Measurements from ENCODE around the gene FGF12. TPM values are rescaled to one million over a fixed set of nuclear protein-coding genes. Genes with fewer than 3 reads are reported as not detected.
A peak's percentile ranks its signal among the peaks of the same experiment; 100 is the strongest.

The FGF12 gene
- total and polyA plus RNA-seq, 2 experiments from 2014 or later: 6.0 to 14.3 TPM

DNA sequence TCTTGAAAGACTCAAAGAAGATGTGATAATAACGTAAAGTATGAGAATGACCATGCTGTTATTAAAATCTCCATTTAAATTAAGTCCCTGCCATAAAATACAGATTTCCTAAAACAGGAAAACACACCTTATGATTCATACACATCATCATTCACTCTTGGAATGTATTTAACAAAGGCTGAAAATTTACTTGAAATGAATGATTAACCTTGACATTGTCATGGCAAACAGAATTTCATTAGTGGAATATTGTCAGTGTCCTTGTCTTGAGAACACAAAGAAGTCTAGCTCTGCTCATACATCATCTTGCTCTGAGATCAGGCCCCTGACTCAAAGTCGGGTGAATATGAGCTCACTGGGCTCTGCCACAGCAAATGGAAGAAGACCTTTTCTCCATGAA lies 313.9 kb downstream of the FGF12 start (continued):
- TF ChIP-seq, protein P1, sequence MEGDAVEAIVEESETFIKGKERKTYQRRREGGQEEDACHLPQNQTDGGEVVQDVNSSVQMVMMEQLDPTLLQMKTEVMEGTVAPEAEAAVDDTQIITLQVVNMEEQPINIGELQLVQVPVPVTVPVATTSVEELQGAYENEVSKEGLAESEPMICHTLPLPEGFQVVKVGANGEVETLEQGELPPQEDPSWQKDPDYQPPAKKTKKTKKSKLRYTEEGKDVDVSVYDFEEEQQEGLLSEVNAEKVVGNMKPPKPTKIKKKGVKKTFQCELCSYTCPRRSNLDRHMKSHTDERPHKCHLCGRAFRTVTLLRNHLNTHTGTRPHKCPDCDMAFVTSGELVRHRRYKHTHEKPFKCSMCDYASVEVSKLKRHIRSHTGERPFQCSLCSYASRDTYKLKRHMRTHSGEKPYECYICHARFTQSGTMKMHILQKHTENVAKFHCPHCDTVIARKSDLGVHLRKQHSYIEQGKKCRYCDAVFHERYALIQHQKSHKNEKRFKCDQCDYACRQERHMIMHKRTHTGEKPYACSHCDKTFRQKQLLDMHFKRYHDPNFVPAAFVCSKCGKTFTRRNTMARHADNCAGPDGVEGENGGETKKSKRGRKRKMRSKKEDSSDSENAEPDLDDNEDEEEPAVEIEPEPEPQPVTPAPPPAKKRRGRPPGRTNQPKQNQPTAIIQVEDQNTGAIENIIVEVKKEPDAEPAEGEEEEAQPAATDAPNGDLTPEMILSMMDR (conservative IDR thresholded peaks at IDR 0.05; ENCODE audit: low read depth in 2 of 2): no peak

DNA sequence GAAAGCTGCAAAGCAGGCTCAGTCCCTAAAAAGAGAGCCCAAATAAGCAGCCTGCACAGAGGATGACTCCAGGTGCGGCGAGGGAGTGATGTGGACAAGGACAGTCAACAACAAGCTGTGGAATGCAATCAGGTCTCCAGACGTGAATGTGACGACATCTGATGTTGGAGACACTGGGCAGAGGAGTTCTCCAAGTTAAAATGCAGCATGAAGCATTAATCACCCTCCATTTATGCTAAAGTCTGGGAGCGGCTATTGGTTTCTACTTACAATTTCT lies 316.7 kb downstream of the FGF12 start:
- Mint-ChIP-seq H3K36me3 (ENCODE audit: low read depth) (peaks cover 5% of the 10 kb centered on the region; the same call in 1 of the 3 replicates), H3K27ac (no peak overlapping the region)
- H3K4me3 ChIP-seq: peak overlapping the region; percentile 86
- TF ChIP-seq EZH2phosphoT487 (IDR thresholded peaks at IDR 0.05; ENCODE audit: unreplicated experiment): no peak
- no peak for TF ChIP-seq STAT1 (IDR thresholded peaks at IDR 0.05; ENCODE audit: unreplicated experiment)
- no peak for TF ChIP-seq ZNF114 (CRISPR knock-in tag; IDR thresholded peaks at IDR 0.05)
- TF ChIP-seq POLR2AphosphoS5 (IDR thresholded peaks at IDR 0.05; ENCODE audit: low read depth): no peak
- TF ChIP-seq EZH2 (IDR thresholded peaks at IDR 0.05; ENCODE audit: low read depth, unreplicated experiment): no peak
- no peak for TF ChIP-seq CREB1 (CRISPR knock-in tag; IDR thresholded peaks at IDR 0.05; ENCODE audit: low read depth)
- TF ChIP-seq, protein P2, sequence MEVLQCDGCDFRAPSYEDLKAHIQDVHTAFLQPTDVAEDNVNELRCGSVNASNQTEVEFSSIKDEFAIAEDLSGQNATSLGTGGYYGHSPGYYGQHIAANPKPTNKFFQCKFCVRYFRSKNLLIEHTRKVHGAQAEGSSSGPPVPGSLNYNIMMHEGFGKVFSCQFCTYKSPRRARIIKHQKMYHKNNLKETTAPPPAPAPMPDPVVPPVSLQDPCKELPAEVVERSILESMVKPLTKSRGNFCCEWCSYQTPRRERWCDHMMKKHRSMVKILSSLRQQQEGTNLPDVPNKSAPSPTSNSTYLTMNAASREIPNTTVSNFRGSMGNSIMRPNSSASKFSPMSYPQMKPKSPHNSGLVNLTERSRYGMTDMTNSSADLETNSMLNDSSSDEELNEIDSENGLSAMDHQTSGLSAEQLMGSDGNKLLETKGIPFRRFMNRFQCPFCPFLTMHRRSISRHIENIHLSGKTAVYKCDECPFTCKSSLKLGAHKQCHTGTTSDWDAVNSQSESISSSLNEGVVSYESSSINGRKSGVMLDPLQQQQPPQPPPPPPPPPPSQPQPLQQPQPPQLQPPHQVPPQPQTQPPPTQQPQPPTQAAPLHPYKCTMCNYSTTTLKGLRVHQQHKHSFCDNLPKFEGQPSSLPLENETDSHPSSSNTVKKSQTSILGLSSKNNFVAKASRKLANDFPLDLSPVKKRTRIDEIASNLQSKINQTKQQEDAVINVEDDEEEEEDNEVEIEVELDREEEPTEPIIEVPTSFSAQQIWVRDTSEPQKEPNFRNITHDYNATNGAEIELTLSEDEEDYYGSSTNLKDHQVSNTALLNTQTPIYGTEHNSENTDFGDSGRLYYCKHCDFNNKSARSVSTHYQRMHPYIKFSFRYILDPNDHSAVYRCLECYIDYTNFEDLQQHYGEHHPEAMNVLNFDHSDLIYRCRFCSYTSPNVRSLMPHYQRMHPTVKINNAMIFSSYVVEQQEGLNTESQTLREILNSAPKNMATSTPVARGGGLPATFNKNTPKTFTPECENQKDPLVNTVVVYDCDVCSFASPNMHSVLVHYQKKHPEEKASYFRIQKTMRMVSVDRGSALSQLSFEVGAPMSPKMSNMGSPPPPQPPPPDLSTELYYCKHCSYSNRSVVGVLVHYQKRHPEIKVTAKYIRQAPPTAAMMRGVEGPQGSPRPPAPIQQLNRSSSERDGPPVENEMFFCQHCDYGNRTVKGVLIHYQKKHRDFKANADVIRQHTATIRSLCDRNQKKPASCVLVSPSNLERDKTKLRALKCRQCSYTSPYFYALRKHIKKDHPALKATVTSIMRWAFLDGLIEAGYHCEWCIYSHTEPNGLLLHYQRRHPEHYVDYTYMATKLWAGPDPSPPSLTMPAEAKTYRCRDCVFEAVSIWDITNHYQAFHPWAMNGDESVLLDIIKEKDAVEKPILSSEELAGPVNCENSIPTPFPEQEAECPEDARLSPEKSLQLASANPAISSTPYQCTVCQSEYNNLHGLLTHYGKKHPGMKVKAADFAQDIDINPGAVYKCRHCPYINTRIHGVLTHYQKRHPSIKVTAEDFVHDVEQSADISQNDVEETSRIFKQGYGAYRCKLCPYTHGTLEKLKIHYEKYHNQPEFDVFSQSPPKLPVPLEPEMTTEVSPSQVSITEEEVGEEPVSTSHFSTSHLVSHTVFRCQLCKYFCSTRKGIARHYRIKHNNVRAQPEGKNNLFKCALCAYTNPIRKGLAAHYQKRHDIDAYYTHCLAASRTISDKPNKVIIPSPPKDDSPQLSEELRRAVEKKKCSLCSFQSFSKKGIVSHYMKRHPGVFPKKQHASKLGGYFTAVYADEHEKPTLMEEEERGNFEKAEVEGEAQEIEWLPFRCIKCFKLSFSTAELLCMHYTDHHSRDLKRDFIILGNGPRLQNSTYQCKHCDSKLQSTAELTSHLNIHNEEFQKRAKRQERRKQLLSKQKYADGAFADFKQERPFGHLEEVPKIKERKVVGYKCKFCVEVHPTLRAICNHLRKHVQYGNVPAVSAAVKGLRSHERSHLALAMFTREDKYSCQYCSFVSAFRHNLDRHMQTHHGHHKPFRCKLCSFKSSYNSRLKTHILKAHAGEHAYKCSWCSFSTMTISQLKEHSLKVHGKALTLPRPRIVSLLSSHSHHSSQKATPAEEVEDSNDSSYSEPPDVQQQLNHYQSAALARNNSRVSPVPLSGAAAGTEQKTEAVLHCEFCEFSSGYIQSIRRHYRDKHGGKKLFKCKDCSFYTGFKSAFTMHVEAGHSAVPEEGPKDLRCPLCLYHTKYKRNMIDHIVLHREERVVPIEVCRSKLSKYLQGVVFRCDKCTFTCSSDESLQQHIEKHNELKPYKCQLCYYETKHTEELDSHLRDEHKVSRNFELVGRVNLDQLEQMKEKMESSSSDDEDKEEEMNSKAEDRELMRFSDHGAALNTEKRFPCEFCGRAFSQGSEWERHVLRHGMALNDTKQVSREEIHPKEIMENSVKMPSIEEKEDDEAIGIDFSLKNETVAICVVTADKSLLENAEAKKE (CRISPR knock-in tag; IDR thresholded peaks at IDR 0.05): no peak
- TF ChIP-seq, protein P3, sequence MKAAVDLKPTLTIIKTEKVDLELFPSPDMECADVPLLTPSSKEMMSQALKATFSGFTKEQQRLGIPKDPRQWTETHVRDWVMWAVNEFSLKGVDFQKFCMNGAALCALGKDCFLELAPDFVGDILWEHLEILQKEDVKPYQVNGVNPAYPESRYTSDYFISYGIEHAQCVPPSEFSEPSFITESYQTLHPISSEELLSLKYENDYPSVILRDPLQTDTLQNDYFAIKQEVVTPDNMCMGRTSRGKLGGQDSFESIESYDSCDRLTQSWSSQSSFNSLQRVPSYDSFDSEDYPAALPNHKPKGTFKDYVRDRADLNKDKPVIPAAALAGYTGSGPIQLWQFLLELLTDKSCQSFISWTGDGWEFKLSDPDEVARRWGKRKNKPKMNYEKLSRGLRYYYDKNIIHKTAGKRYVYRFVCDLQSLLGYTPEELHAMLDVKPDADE (IDR thresholded peaks at IDR 0.05): no peak
- TF ChIP-seq, protein P1 (conservative IDR thresholded peaks at IDR 0.05; ENCODE audit: low read depth in 2 of 2): no peak
- TF ChIP-seq, protein P4, sequence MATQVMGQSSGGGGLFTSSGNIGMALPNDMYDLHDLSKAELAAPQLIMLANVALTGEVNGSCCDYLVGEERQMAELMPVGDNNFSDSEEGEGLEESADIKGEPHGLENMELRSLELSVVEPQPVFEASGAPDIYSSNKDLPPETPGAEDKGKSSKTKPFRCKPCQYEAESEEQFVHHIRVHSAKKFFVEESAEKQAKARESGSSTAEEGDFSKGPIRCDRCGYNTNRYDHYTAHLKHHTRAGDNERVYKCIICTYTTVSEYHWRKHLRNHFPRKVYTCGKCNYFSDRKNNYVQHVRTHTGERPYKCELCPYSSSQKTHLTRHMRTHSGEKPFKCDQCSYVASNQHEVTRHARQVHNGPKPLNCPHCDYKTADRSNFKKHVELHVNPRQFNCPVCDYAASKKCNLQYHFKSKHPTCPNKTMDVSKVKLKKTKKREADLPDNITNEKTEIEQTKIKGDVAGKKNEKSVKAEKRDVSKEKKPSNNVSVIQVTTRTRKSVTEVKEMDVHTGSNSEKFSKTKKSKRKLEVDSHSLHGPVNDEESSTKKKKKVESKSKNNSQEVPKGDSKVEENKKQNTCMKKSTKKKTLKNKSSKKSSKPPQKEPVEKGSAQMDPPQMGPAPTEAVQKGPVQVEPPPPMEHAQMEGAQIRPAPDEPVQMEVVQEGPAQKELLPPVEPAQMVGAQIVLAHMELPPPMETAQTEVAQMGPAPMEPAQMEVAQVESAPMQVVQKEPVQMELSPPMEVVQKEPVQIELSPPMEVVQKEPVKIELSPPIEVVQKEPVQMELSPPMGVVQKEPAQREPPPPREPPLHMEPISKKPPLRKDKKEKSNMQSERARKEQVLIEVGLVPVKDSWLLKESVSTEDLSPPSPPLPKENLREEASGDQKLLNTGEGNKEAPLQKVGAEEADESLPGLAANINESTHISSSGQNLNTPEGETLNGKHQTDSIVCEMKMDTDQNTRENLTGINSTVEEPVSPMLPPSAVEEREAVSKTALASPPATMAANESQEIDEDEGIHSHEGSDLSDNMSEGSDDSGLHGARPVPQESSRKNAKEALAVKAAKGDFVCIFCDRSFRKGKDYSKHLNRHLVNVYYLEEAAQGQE (IDR thresholded peaks at IDR 0.05; ENCODE audit: unreplicated experiment): no peak
- no peak for TF ChIP-seq JUNB (IDR thresholded peaks at IDR 0.05; ENCODE audit: unreplicated experiment)

More for the DNA sequence above, 316.7 kb downstream of the FGF12 start:
- peak overlapping the region; percentile 79 for H3K4me3 Mint-ChIP-seq
- H3K36me3 ChIP-seq (ENCODE audit: insufficient read depth): no peaks in the 10 kb centered on the region
- peaks cover 63% of the 10 kb centered on the region for H3K4me1 Mint-ChIP-seq
- no peaks in the 10 kb centered on the region for H3K79me2 ChIP-seq (replicated peaks; ENCODE audit: insufficient read depth)
- no peaks in the 10 kb centered on the region for H3K9me3 Mint-ChIP-seq
- peak overlapping the region; percentile 93 for H2AFZ ChIP-seq
- 0 out of 2 replicates have a peak, but pooled peaks cover 3% of the 10 kb centered on the region for H4K20me1 ChIP-seq (replicated peaks; ENCODE audit: insufficient read depth)
- no peak overlapping the region for H3K27ac ChIP-seq (ENCODE audit: low read depth)
- H3K4me2 ChIP-seq: peak overlapping the region; percentile 95
- no peak for ATAC-seq
- no peaks in the 10 kb centered on the region for H3K9me2 ChIP-seq (ENCODE audit: insufficient read depth)
- DNase-seq (ENCODE audit: low spot score): peak; percentile 27
- peaks cover 32% of the 10 kb centered on the region for H3K27me3 Mint-ChIP-seq (ENCODE audit: insufficient read depth, low read depth, poor library complexity)
- H3K27me3 ChIP-seq (ENCODE audit: insufficient read depth): peaks cover 95% of the 10 kb centered on the region
- peaks cover 48% of the 10 kb centered on the region for H3K4me1 ChIP-seq (ENCODE audit: insufficient read depth)
- no peaks in the 10 kb centered on the region for H3F3A ChIP-seq (replicated peaks; ENCODE audit: low read depth)
